GM19372 (cell line): ENCODE results near the gene PHACTR3.

Experiments
- ATAC-seq: cut with Tn5 transposase; IDR thresholded peaks from one replicate; pipeline ENCODE4 v1.9.1; 2021; ENCODE audit warnings: mild to moderate bottlenecking, low read depth, moderate library complexity; ENCODE audit not compliant: unreplicated experiment

PHACTR3 gene

DNA sequence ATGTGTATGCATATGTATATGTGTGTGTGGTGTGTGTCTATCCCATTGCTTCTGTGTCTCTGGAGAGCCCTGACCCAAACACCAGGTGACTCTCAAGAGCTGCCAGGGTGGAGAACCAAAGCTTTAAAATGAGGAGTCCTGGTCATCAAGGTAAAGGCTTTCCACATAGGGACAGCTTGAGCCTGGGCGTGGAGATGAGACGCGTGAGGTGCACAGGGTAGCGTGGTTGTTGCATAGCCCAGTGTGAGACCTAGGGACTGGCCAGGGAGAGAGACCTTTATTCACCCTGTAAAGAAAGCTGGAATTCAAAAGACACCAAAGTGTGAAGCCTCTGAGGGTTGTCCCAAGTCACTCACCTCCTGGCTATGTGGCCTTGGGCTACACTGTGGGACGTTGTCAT is 180.0 kb downstream of the PHACTR3 start:
- ATAC-seq = no peak

- ATAC-seq = no peak
Measured at GRCh38 chr20:59784791-59785668, 180.7 kb downstream of the PHACTR3 start.

- ATAC-seq = no peak
Measured at GRCh38 chr20:59785669-59785959, 181.3 kb downstream of the PHACTR3 start.

GRCh38 chr20:59785986-59786795 is 181.9 kb downstream of the PHACTR3 start:
- ATAC-seq = no peak

- ATAC-seq = no peak
Measured at GRCh38 chr20:59786801-59787537, 182.6 kb downstream of the PHACTR3 start.

DNA sequence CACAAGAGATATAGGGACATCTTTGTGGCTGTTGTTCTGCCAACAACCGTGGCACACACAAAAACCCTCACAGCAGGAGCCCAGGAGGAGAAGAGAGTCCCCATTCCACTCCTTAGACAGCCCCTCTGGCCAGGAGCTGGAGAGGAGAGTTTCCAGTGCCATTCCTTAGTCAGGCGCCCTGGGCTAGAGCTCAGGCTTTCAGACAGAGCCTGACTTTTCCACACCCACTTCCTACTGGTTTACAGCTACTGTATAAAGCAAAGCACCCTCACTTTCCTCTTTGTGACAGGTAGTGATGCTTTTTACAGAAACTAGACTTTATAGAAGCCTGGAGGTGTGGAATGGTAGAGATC is 183.2 kb downstream of the PHACTR3 start:
- ATAC-seq = no peak

- ATAC-seq = no peak
Measured at GRCh38 chr20:59788196-59788735, 183.9 kb downstream of the PHACTR3 start.

GRCh38 chr20:59788811-59789397 is 184.6 kb downstream of the PHACTR3 start:
- ATAC-seq = no peak

DNA sequence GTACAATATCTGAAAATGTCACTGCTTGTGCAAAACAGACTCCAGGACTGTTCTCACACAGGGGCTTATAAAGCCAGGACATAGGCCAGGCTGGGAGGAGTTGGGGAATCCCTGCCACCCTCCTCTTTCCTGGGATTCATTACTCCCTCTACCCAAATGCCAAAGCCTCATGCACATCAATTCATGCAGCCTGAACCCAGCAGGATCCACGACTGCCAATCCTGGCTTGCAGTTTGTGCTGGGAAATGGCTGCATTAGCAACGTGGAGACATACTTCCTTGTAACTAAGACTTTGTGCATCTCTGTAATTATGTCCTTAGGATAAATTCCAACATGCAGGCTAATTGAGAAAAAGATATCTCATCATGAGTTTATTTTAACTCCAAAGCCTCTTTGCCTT is 185.3 kb downstream of the PHACTR3 start:
- no peak for ATAC-seq

DNA sequence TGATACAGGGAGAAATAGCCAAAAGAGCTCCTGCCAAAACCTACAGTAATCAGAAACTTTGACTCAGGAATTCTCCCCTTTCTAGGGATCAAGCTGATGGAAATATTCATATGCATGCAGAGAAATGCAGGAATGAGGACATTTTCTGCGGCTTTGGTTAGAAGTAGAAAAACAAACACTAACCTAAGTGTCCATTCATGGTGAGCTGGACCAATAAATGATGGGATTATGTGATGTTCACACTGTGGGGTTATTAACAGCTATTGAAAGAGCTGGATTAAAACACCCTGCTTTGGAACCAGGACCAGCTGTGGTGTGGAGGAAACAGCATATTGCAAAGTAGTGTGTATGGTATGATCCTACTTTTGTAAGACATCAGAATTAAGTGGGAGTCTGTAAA is 186.0 kb downstream of the PHACTR3 start:
- no peak for ATAC-seq

GRCh38 chr20:59792300-59792699 is 188.0 kb downstream of the PHACTR3 start:
- no peak for ATAC-seq

DNA sequence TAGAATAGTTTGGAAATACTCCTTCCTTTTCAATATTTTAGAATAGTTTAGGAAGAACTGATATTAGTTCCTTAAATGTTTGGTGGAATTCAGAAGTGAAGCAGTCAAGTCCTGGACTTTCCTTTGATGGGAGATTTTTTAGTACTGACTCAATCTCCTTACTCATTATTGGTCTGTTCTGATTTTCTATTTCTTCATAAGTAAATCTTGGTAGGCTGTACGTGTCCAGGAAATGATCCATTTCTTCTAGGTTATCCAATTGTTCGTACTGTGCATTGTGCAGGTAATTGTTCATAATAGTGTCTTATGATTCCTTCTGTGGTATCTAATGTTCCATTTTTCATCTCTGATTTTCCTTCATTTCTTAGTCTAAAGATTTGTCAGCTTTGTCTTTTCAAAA is 190.2 kb downstream of the PHACTR3 start:
- ATAC-seq = no peak

DNA sequence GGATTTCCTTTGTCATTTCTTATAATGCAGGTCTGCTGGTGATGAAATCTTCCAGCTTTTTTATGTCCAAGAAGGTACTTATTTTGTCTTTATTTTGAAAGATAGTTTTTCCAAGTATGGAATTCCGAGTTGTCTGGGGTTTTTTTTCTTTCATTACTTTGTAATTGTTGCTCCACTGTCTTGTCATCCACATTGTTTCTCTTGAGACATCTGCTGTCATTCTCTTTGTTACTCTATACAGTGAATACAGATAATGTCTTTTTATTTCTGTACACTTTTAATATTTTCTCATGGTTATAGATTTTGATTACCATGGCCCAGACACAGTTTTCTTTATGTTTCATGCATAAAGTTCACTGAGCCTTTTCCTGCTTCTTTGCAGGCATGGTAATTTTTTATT is 196.0 kb downstream of the PHACTR3 start:
- no peak for ATAC-seq

- no peak for ATAC-seq
Measured at GRCh38 chr20:59802018-59802417, 197.7 kb downstream of the PHACTR3 start.

GRCh38 chr20:59802471-59803221 is 198.3 kb downstream of the PHACTR3 start:
- no peak for ATAC-seq

GRCh38 chr20:59804347-59804746 is 200.0 kb downstream of the PHACTR3 start:
- no peak for ATAC-seq

GRCh38 chr20:59804871-59805665 is 200.7 kb downstream of the PHACTR3 start:
- ATAC-seq = no peak

GRCh38 chr20:59805786-59806577 is 201.6 kb downstream of the PHACTR3 start:
- no peak for ATAC-seq
